ENCODE measurements around the gene EP300.

EP300 gene

GRCh38 chr22:41092847-41093411 lies 537 bp downstream of the EP300 start:
- Histone ChIP-seq H3K27ac (peak overlapping the region; percentile 98), H3K4me1 (ENCODE audit: low read depth, poor library complexity, severe bottlenecking) (peaks cover 29% of the 10 kb centered on the region), H3K4me3 (IDR thresholded peaks at IDR 0.05; ENCODE audit: insufficient read depth, low read depth, low read length) (no peak overlapping the region), H3K4me2 (peak overlapping the region; percentile 80), H3K27me3 (ENCODE audit: insufficient read depth, low read depth) (no peaks in the 10 kb centered on the region), H3K79me2 (ENCODE audit: insufficient read depth, low read depth) (peaks cover 54% of the 10 kb centered on the region), H3K9ac (peak overlapping the region; percentile 98), H3K36me3 (ENCODE audit: insufficient read depth) (no peaks in the 10 kb centered on the region), H4K20me1 (ENCODE audit: insufficient read depth) (peaks cover 29% of the 10 kb centered on the region), H2AFZ (ENCODE audit: low read depth) (peak overlapping the region; percentile 38)
- TF ChIP-seq CTCF (conservative IDR thresholded peaks at IDR 0.05; ENCODE audit: low read depth, low read length): no peak

- no peaks in the 10 kb centered on the region for H3K27me3 ChIP-seq (ENCODE audit: insufficient read depth, low read depth)
- peaks cover 29% of the 10 kb centered on the region for H3K4me1 ChIP-seq (ENCODE audit: low read depth, poor library complexity, severe bottlenecking)
- H3K27ac ChIP-seq: no peak overlapping the region; the same call in 1 of the 2 replicates
- no peaks in the 10 kb centered on the region for H3K36me3 ChIP-seq (ENCODE audit: insufficient read depth)
- no peak overlapping the region for H2AFZ ChIP-seq (ENCODE audit: low read depth)
- peaks cover 30% of the 10 kb centered on the region for H4K20me1 ChIP-seq (ENCODE audit: insufficient read depth)
- TF ChIP-seq CTCF (conservative IDR thresholded peaks at IDR 0.05; ENCODE audit: low read depth, low read length): no peak
- peaks cover 66% of the 10 kb centered on the region for H3K79me2 ChIP-seq (ENCODE audit: insufficient read depth, low read depth)
- H3K4me2 ChIP-seq: peak overlapping the region; percentile 80
- no peak overlapping the region for H3K4me3 ChIP-seq (IDR thresholded peaks at IDR 0.05; ENCODE audit: insufficient read depth, low read depth, low read length)
- H3K9ac ChIP-seq: peak overlapping the region; percentile 98; the same call in 1 of the 2 replicates
Observed at GRCh38 chr22:41094041-41094593, 1.7 kb downstream of the EP300 start.

- H3K27me3 ChIP-seq (ENCODE audit: insufficient read depth, low read depth): no peaks in the 10 kb centered on the region
- peak overlapping the region; percentile 80 for H3K4me2 ChIP-seq
- H2AFZ ChIP-seq (ENCODE audit: low read depth): no peak overlapping the region
- peaks cover 89% of the 10 kb centered on the region for H3K79me2 ChIP-seq (ENCODE audit: insufficient read depth, low read depth)
- peaks cover 35% of the 10 kb centered on the region for H3K4me1 ChIP-seq (ENCODE audit: low read depth, poor library complexity, severe bottlenecking)
- no peak for TF ChIP-seq CTCF (conservative IDR thresholded peaks at IDR 0.05; ENCODE audit: low read depth, low read length)
- no peak overlapping the region for H3K27ac ChIP-seq
- no peak overlapping the region for H3K9ac ChIP-seq
- peaks cover 39% of the 10 kb centered on the region for H4K20me1 ChIP-seq (ENCODE audit: insufficient read depth)
- no peaks in the 10 kb centered on the region for H3K36me3 ChIP-seq (ENCODE audit: insufficient read depth)
- H3K4me3 ChIP-seq (IDR thresholded peaks at IDR 0.05; ENCODE audit: insufficient read depth, low read depth, low read length): no peak overlapping the region
Observed at GRCh38 chr22:41096391-41096790, 4.0 kb downstream of the EP300 start.

GRCh38 chr22:41096841-41097240 lies 4.4 kb downstream of the EP300 start:
- peaks cover 35% of the 10 kb centered on the region for H3K4me1 ChIP-seq (ENCODE audit: low read depth, poor library complexity, severe bottlenecking)
- H3K79me2 ChIP-seq (ENCODE audit: insufficient read depth, low read depth): peaks cover 93% of the 10 kb centered on the region
- H3K27ac ChIP-seq: no peak overlapping the region
- H4K20me1 ChIP-seq (ENCODE audit: insufficient read depth): peaks cover 42% of the 10 kb centered on the region
- no peak overlapping the region for H2AFZ ChIP-seq (ENCODE audit: low read depth)
- no peaks in the 10 kb centered on the region for H3K36me3 ChIP-seq (ENCODE audit: insufficient read depth)
- no peak overlapping the region for H3K4me2 ChIP-seq
- H3K9ac ChIP-seq: no peak overlapping the region
- TF ChIP-seq CTCF (conservative IDR thresholded peaks at IDR 0.05; ENCODE audit: low read depth, low read length): no peak
- no peaks in the 10 kb centered on the region for H3K27me3 ChIP-seq (ENCODE audit: insufficient read depth, low read depth)
- no peak overlapping the region for H3K4me3 ChIP-seq (IDR thresholded peaks at IDR 0.05; ENCODE audit: insufficient read depth, low read depth, low read length)
